ENCODE data around the gene FTCDNL1. TPM values are rescaled to one million over a fixed set of nuclear protein-coding genes. Genes with fewer than 3 reads are reported as not detected.

FTCDNL1 gene
- total and polyA plus RNA-seq, 2 of the 13 experiments (the other 11 are each of a cell fraction or from before 2014, with no cell fraction given), result 0.98 to 1.4 TPM

- TF ChIP-seq ZBTB40 (IDR thresholded peaks at IDR 0.05) (no peak), ZBTB40 (CRISPR knock-in tag; IDR thresholded peaks at IDR 0.05) (no peak), MYNN (CRISPR knock-in tag; IDR thresholded peaks at IDR 0.05; ENCODE audit: low read depth) (no peak), LCORL (IDR thresholded peaks at IDR 0.05) (no peak), LCORL (CRISPR knock-in tag; IDR thresholded peaks at IDR 0.05) (no peak)
Observed at GRCh38 chr2:199760574-199760973, 90.4 kb downstream of the FTCDNL1 start (continued).
